HG03097 (cell line): ENCODE data around the gene SBK3.

Experiments
- ATAC-seq: cut with Tn5 transposase; IDR thresholded peaks from one replicate; pipeline ENCODE4 v1.9.1; 2021; ENCODE audit not compliant: unreplicated experiment, low FRiP score

The SBK3 gene

GRCh38 chr19:55493052-55493644 is 52.2 kb downstream of the SBK3 start:
- ATAC-seq = no peak

GRCh38 chr19:55492362-55492944 is 52.9 kb downstream of the SBK3 start:
- no peak for ATAC-seq

GRCh38 chr19:55491546-55492360 is 53.6 kb downstream of the SBK3 start:
- ATAC-seq = no peak
